Ovary (tissue), 9 donors: ENCODE data around the gene IGF2BP2. TPM values are rescaled to one million over a fixed set of nuclear protein-coding genes. Genes with fewer than 3 reads are reported as not detected.

Source experiments
- DNase-seq, 5 donors: peaks; one replicate each; pipeline ENCODE4 v3.0.0-alpha.2; 2019 to 2020
- H3K27ac ChIP-seq, 2 donors: fragments of 200-600 bp; one replicate each; pipeline versions ENCODE4 v1.5.1 to v1.8.0; 2019 to 2022
- H3K27me3 ChIP-seq: fragments of 200-600 bp; one replicate; pipeline ENCODE4 v1.8.0; 2022
- H3K36me3 ChIP-seq: fragments of 200-600 bp; sonication (generic); one replicate; pipeline ENCODE4 v1.5.1; 2019
- H3K4me1 ChIP-seq: one replicate; pipeline ENCODE4 v1.8.1; 2013; ENCODE audit warnings: mild to moderate bottlenecking, moderate library complexity; ENCODE audit not compliant: insufficient read depth
- H3K4me3 ChIP-seq: fragments of 200-600 bp; sonication (generic); one replicate; pipeline ENCODE4 v1.5.1; 2017
- H3K9me3 ChIP-seq, 2 donors: fragments of 200-600 bp in 1 of 2; sonication (generic) in 1 of 2; one replicate each; pipeline versions ENCODE4 v1.5.1 to v1.8.1; 2013 to 2019; ENCODE audit warnings: mild to moderate bottlenecking in 1 of 2, moderate library complexity in 1 of 2
- EP300 ChIP-seq: sonication (generic); formaldehyde crosslinking; IDR thresholded peaks from one replicate; pipeline ENCODE4 v1.6.1; 2017; ENCODE audit warnings: antibody characterized with exemption
- POLR2A ChIP-seq: fragments of 450-650 bp; IDR thresholded peaks from one replicate; pipeline ENCODE4 v1.6.1; 2017; ENCODE audit warnings: antibody characterized with exemption, mild to moderate bottlenecking, moderate library complexity
- WGBS, 3 donors: extraction: QIAGEN DNeasy Blood & Tissue Kit in 1 of 3; methylation state at CpG; one replicate each; pipeline versions ENCODE4 v1.1.5 to v1.1.7; 2013 to 2017; 5-methylcytosine and 5-hydroxymethylcytosine counted together
- intact Hi-C, 4 donors: fragments of 100-400 bp; cut with DNase I; formaldehyde crosslinking; loops; one replicate each; pipeline versions ENCODE4 v1.11.0 to v1.15.1; 2022 to 2023
- polyA plus RNA-seq, 2 donors: library from polyadenylated mRNA; stranded (reverse); fragments of 200-250 nt in 1 of 2; fragments of 350-450 nt in 1 of 2; fragmentation: Illumina TruSeq in 1 of 2; extraction: RNeasy Lipid Tissue Mini Kit (QIAGEN cat#74804) in 1 of 2; gene quantifications; one replicate each; pipeline ENCODE4 v1.2.3, GENCODE V29; 2013 to 2014
- total RNA-seq, 7 donors: library from RNA; depleted of rRNA in 2 of 7; stranded (reverse); fragments of >200 nt in 2 of 7; fragmentation: NEBNext Ultra II Directional in 3 of 7; extraction: Animal tissue kit (Norgen Biotek cat#: 25700) in 3 of 7; gene quantifications; one replicate each; pipeline versions ENCODE4 v1.1.0 to v1.2.4, GENCODE V29; 2016 to 2023
- TF ChIP-seq, protein P1 (sequence below), 3 donors: fragments of 450-650 bp in 2 of 3; fragments of 200-600 bp in 1 of 3; IDR thresholded peaks; one replicate each; pipeline versions ENCODE4 v1.5.1 to v1.8.0; 2016 to 2022; ENCODE audit warnings: antibody characterized with exemption in 3 of 3, mild to moderate bottlenecking in 1 of 3
- donor health status: DM: no; HTN: no; CAD: no; lungs with moderate emphysema.
- donor health status: DM: no; HTN: no; CAD: no.
- donor health status: Bipolar disorder and iron deficiency.
- donor health status: DM: yes; HTN: yes; CAD: no.
- donor health status: DM: no; HTN: no; CAD: no.
- donor health status: DM: yes; HTN: yes; CAD: no.

Gene IGF2BP2
- total and polyA plus RNA-seq, 9 donors: 4.6 to 31.1 (median 13.7) TPM

DNA sequence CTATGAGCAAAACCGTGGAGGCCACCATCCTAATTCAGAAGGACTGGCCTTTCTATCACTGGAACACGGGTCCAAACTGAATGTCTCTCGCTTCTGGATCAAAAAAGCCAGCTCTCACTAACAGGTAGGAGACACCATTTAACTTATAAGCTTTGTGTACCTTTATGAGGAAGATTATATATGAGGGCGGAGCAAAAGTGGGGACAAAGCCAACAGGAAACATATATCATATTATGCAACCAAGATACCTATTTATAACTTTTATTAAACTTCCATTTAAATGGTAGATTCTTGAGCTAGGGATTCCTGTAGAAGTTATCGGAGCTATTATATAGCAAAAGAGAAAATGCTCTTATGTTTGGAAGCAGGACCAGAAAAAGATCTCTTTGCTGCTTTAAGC, 78.4 kb downstream of the IGF2BP2 start:
- Histone ChIP-seq H3K9me3 (no peaks in the 10 kb centered on the region), H3K36me3 (no peaks in the 10 kb centered on the region), H3K4me3 (no peak overlapping the region), H3K4me1 (no peaks in the 10 kb centered on the region), H3K27ac (no peak overlapping the region), H3K27me3 (no peaks in the 10 kb centered on the region)
- 73 to 86% (median 81%) methylated on average over 5 of the region's 5 CpGs for WGBS, 3 donors
- TF ChIP-seq EP300 (no peak), POLR2A (no peak)
- TF ChIP-seq, protein P1, sequence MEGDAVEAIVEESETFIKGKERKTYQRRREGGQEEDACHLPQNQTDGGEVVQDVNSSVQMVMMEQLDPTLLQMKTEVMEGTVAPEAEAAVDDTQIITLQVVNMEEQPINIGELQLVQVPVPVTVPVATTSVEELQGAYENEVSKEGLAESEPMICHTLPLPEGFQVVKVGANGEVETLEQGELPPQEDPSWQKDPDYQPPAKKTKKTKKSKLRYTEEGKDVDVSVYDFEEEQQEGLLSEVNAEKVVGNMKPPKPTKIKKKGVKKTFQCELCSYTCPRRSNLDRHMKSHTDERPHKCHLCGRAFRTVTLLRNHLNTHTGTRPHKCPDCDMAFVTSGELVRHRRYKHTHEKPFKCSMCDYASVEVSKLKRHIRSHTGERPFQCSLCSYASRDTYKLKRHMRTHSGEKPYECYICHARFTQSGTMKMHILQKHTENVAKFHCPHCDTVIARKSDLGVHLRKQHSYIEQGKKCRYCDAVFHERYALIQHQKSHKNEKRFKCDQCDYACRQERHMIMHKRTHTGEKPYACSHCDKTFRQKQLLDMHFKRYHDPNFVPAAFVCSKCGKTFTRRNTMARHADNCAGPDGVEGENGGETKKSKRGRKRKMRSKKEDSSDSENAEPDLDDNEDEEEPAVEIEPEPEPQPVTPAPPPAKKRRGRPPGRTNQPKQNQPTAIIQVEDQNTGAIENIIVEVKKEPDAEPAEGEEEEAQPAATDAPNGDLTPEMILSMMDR (IDR thresholded peaks at IDR 0.05): no peak
- intact Hi-C loops: no loop called here
- DNase-seq: no peak

DNA sequence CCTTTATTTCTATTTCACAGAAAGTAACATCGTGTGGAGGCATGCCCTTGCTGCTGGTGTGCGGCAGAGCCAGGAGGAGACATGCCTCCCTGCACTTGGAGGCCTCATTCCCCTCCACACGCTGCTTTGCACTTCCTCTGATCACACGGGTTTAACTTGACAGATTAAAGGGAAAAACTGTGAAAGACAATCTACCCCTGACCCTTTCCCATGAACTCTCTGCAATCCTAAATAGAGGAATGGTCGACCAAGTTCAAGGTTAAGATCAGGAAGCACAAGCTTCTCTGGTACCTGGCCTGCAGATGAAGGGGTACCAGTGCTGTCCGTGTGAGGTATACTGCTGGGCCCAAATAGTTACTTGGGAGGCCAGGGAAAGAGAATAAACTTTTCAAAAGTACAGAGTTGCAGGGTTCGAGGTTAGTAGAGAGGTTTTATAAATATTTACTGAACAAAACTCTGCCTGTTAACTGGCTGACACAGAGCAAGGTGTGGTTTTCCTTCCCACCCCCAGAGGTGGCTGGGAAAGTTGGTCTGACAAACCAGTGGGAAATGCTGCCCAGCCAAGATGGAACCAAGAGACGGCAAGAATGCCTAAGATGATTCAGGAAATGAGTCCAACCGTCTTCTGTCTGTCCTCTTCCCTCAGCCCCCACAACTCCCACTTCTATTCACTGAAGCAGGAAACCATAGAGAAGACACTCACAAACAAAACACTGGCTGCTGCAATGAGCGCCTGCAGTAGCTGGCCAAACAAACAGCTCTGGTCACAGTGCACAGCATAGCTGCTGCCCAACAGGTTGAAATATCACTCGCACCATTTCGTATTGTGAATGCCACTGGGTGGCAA, 79.6 kb downstream of the IGF2BP2 start:
- no peak for DNase-seq
- no peaks in the 10 kb centered on the region for H3K27me3 ChIP-seq
- WGBS, 3 donors: 27 to 38% (median 36%) methylated on average over 12 of the region's 12 CpGs
- H3K4me3 ChIP-seq: no peak overlapping the region
- intact Hi-C loops: no loop called here
- no peaks in the 10 kb centered on the region for H3K9me3 ChIP-seq
- H3K36me3 ChIP-seq: no peaks in the 10 kb centered on the region
- TF ChIP-seq, protein P1 (IDR thresholded peaks at IDR 0.05): no peak
- no peak for TF ChIP-seq POLR2A
- no peak for TF ChIP-seq EP300
- no peak overlapping the region for H3K27ac ChIP-seq
- no peaks in the 10 kb centered on the region for H3K4me1 ChIP-seq

DNA sequence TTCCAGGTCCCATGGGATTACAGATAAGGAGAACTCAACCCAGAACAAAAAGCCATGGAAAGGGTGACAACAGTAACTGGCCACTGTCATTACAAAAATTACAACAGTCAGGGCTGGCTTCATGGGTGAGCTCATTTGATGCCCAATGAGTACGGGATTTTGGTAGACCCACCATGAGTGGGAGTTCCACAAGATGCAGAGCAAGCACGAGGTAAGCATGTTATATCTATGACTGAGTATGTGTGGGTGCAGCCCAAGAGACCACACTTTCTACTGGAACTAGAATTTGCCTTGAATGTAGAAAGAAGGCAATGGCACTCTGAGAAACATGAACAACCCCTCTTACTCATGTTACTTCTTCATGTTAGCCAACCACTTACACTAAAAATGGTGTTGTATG, 83.3 kb downstream of the IGF2BP2 start:
- 78 to 81% (median 79%) methylated on average over 2 of the region's 2 CpGs for WGBS, 3 donors
- Histone ChIP-seq H3K4me3 (no peak overlapping the region), H3K27me3 (no peaks in the 10 kb centered on the region), H3K36me3 (no peaks in the 10 kb centered on the region), H3K4me1 (no peaks in the 10 kb centered on the region), H3K9me3 (no peaks in the 10 kb centered on the region), H3K27ac (no peak overlapping the region)
- no peak for DNase-seq
- intact Hi-C loops: no loop called here
- TF ChIP-seq POLR2A: no peak
- TF ChIP-seq, protein P1 (IDR thresholded peaks at IDR 0.05): no peak
- TF ChIP-seq EP300: no peak

DNA sequence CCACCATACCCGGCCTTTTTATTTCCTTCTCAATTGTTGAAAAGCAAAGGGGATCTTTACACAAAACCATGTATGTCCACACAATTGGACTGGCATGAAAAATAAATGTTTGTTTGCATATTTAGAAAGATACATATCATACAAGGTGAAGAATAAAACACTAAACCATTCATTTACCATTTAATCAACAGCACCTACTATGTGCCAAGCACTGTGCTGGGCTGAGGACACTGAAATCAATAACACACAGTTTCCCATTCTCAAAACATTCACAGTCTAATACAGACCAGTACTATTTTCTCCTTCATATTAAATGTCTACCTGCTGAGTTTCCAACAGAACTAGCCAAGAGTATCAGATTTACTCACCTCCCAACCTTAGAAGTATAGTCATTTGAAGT, 84.7 kb downstream of the IGF2BP2 start:
- no peaks in the 10 kb centered on the region for H3K4me1 ChIP-seq
- intact Hi-C loops: no loop called here
- H3K4me3 ChIP-seq: no peak overlapping the region
- no peak for TF ChIP-seq POLR2A
- no peak for TF ChIP-seq EP300
- TF ChIP-seq, protein P1 (IDR thresholded peaks at IDR 0.05): no peak
- H3K27ac ChIP-seq: no peak overlapping the region
- no peaks in the 10 kb centered on the region for H3K27me3 ChIP-seq
- H3K9me3 ChIP-seq: no peaks in the 10 kb centered on the region
- DNase-seq: no peak
- H3K36me3 ChIP-seq: no peaks in the 10 kb centered on the region
- 74 to 96% (median 89%) methylated on average over 1 of the region's 1 CpG for WGBS, 3 donors
